GM18517 (cell line): Measurements from ENCODE around the gene PDGFRB.
A peak's percentile ranks its signal among the peaks of the same experiment; 100 is the strongest.

ENCODE experiments used
- ATAC-seq: cut with Tn5 transposase; IDR thresholded peaks from one replicate; pipeline ENCODE4 v1.9.1; 2021; ENCODE audit warnings: mild to moderate bottlenecking, moderate library complexity; ENCODE audit not compliant: unreplicated experiment

Gene PDGFRB

GRCh38 chr5:150155258-150156026 is at the start of gene PDGFRB:
Gene PDGFRB (minus strand): TSS chr5:150155845. CDS start chr5:150137047, 18,798 bp downstream.
- ATAC-seq, result peak; percentile 65

- no peak for ATAC-seq
Observed at GRCh38 chr5:150204590-150204960, 48.9 kb upstream of the PDGFRB start.

GRCh38 chr5:150203832-150204589 is 48.4 kb upstream of the PDGFRB start:
- ATAC-seq, result no peak

GRCh38 chr5:150202501-150202900 is 46.9 kb upstream of the PDGFRB start:
- no peak for ATAC-seq

DNA sequence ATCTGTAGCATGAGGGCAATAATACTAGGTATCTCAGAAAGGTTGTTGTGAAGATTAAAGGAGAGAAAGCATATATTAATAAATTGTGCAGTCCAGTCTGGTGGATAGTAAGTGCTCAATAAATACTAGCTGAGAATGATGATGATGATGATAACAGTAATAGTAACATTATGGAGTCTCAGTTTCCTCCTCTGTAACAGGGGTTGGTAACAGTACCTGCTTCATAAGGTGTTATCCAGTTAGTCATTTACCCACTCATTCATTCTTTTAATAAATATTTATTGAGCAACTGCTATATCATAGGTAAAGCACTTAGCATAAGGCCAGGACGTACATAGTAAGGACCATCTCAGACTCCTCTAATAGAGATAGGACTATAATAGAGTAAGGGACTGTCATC is 41.8 kb upstream of the PDGFRB start:
- no peak for ATAC-seq

- ATAC-seq, result no peak
Observed at GRCh38 chr5:150196986-150197385, 41.3 kb upstream of the PDGFRB start.

GRCh38 chr5:150196514-150196913 is 40.9 kb upstream of the PDGFRB start:
- no peak for ATAC-seq

DNA sequence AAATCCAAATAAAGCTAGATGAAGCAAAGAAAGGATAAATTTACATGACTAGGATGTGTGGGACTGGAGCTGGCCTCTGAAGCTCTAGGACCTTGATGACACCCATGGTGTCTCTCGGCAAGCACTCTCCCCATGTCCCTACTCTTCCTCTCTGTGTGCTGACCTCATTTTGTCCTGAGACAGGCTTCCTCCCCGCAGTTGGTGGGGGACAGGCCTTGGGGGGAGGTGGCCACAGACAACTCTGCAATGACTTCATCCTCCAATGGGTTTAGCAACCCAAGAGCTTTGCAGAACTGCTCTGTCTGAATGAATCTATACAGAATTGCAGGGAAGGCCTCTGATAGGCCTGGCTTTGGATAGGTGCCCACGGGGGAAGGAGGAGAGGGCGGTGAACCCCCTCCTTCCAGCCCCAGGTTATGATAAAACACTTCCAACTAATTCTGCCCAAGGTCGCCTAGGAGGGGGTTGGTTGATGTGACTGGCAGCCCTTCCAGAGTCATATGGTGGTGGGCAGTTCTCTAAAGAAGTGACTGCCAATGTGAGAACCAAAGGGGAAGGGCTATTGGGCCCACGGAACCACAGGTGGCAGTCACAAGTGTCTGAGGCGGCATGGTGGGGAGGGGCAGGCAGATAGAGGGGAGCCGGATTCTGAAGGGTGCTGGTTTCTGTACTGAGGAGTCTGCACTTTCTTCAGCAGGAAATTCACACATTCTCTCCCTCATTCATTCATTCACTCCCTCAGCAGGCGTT is 40.3 kb upstream of the PDGFRB start:
- no peak for ATAC-seq

GRCh38 chr5:150192462-150192861 is 36.8 kb upstream of the PDGFRB start:
- no peak for ATAC-seq

GRCh38 chr5:150190987-150191386 is 35.3 kb upstream of the PDGFRB start:
- no peak for ATAC-seq

GRCh38 chr5:150190503-150190979 is 34.9 kb upstream of the PDGFRB start:
- ATAC-seq, result no peak

- no peak for ATAC-seq
Observed at GRCh38 chr5:150189728-150190502, 34.3 kb upstream of the PDGFRB start, which contains the start of gene SLC6A7. Gene SLC6A7 (plus strand): TSS chr5:150190062. CDS start chr5:150190328, 266 bp downstream.

DNA sequence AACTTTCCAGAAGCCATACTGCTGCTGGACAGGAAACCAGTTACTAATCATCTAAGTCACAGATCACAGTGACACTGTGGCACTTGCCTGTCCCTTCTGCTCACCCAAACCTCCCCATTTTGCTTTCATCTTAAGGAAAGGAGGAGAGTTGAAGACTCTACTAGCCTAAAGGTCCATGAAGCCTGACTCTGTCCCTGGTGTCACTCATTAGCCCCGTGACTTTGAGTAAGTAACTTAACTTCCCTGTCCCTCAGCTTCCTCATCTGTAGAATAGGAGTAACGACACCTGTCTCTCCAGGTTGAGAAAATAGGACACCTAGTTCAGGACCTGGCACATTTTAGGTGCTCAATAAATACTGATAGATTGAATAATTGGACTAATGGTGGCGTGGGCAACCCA is 33.7 kb upstream of the PDGFRB start:
- ATAC-seq, result no peak

GRCh38 chr5:150188146-150188842 is 32.6 kb upstream of the PDGFRB start:
- ATAC-seq, result no peak

DNA sequence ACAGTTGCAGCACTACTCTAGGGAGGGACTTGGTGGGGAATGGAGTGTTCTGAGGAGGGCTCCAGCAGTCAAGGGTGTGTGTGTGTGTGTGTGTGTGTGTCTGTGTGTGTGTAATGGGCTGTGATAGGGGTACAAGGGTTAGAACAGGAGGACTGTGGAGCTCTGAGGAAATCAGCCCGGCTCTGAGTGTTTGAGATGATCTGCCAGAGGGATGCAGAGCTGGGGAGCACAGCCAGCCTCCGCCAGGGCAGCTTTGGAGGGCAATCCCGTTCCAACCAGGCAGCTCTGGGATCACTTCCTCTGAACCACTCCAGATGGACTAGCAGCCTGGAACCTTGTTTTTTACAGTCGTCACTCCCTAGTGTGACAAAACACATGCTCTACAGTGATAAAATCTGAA is 31.3 kb upstream of the PDGFRB start:
- ATAC-seq, result no peak

- no peak for ATAC-seq
Observed at GRCh38 chr5:150186137-150186536, 30.5 kb upstream of the PDGFRB start.

DNA sequence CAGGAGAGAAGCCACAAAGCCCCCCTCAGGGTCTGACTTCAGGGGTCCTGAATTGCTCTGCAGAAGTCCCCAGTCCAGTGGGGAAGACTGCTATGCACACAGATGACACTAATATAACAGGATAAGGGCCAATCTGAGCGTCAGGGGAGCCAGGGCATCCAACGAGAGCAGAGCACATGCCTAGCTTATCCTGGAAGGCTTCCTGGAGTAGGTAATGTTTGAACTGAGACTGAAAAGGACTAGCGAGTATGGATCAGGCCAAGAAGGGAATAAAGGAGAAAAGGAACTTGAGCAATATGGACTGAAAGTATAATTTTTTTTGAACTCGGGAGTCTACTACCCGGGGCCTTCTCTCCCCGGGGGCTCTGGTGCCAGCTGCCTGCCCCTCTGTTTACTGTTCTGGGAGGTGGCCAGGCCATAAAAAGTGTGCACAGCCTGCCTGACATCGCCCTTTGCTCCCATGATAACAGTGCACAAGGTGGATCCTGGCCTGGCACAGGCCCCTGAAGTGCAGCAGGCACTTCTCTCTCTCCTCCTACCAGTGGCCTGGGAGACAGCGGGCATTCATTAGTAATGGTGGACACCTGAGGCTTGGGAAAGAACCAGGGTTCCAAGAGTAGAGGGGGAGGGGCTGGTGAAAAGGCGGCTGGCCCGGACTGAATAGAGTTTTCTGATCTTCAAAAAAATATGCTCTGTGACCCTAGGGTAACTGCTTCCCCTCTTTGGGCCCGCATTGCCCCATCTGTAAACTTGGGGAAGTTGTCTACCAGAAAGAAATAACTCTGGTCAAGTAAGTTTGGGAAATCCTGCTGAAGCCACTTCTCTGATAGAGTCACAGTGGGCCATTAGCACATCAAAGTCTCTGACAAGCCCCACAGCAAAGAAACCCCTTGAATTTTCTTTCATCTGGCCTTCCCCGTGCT is 29.6 kb upstream of the PDGFRB start:
- no peak for ATAC-seq

DNA sequence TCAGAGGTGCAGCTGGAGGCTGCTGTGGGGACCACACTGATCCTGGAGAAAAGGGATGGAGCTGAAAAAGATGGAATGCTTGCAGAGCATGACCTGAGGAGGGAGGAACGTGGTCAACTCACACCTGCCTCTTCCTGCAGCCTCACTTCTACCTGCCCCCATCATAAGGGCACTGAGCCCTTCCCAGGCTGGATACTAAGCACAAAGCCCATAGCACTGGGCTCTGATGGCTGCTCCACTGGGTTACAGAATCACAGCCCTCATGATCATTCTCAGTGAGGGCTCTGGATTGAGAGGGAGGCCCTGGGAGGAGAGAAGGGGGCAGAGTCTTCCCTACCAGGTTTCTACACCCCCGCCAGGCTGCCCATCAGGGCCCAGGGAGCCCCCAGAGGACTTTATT is 28.4 kb upstream of the PDGFRB start:
- ATAC-seq, result no peak

- ATAC-seq, result no peak
Observed at GRCh38 chr5:150183436-150183835, 27.8 kb upstream of the PDGFRB start.
